ENCODE data around the gene PCDH9.

PCDH9 gene

GRCh38 chr13:66958611-66959010, 271.5 kb downstream of the PCDH9 start:
- no peak for DNase-seq

- DNase-seq = no peak
Measured at GRCh38 chr13:66952507-66952906, 277.6 kb downstream of the PCDH9 start.

- no peak for DNase-seq
Measured at GRCh38 chr13:66951426-66951825, 278.7 kb downstream of the PCDH9 start.

GRCh38 chr13:66950666-66951065, 279.5 kb downstream of the PCDH9 start:
- DNase-seq = no peak

- DNase-seq = no peak
Measured at GRCh38 chr13:66948910-66949309, 281.2 kb downstream of the PCDH9 start.

GRCh38 chr13:66943530-66943929, 286.6 kb downstream of the PCDH9 start:
- no peak for DNase-seq

- no peak for DNase-seq
Measured at GRCh38 chr13:66940113-66940512, 290.0 kb downstream of the PCDH9 start.

- DNase-seq = no peak
Measured at GRCh38 chr13:66937423-66937822, 292.7 kb downstream of the PCDH9 start.

GRCh38 chr13:66933994-66934393, 296.1 kb downstream of the PCDH9 start:
- DNase-seq = no peak

GRCh38 chr13:66933527-66933926, 296.6 kb downstream of the PCDH9 start:
- DNase-seq = no peak

GRCh38 chr13:66927562-66927961, 302.6 kb downstream of the PCDH9 start:
- DNase-seq = no peak

- DNase-seq = peak; percentile 3
Measured at GRCh38 chr13:66926851-66927524, 303.1 kb downstream of the PCDH9 start.

GRCh38 chr13:66926200-66926850, 303.8 kb downstream of the PCDH9 start:
- no peak for DNase-seq

GRCh38 chr13:66922444-66922843, 307.7 kb downstream of the PCDH9 start:
- no peak for DNase-seq

GRCh38 chr13:66921437-66921836, 308.7 kb downstream of the PCDH9 start:
- no peak for DNase-seq

GRCh38 chr13:66915596-66916185, 314.4 kb downstream of the PCDH9 start:
- no peak for DNase-seq

GRCh38 chr13:66914155-66914554, 316.0 kb downstream of the PCDH9 start:
- no peak for DNase-seq

GRCh38 chr13:66911411-66911939, 318.7 kb downstream of the PCDH9 start:
- DNase-seq = no peak

GRCh38 chr13:66899955-66900354, 330.2 kb downstream of the PCDH9 start:
- DNase-seq = no peak

- no peak for DNase-seq
Measured at GRCh38 chr13:66896933-66897332, 333.2 kb downstream of the PCDH9 start.

- no peak for DNase-seq
Measured at GRCh38 chr13:66895780-66896179, 334.4 kb downstream of the PCDH9 start.

- DNase-seq = no peak
Measured at GRCh38 chr13:66895320-66895719, 334.8 kb downstream of the PCDH9 start.

- DNase-seq = no peak
Measured at GRCh38 chr13:66888698-66889097, 341.4 kb downstream of the PCDH9 start.

GRCh38 chr13:66887088-66887487, 343.0 kb downstream of the PCDH9 start:
- DNase-seq = no peak

Measured in NCI-H510A (cell line).